SKM-1 (cell line): ENCODE measurements around the gene PCNX4.
"Not testable (repeated sequence)": the region's sequence is repeated elsewhere in the genome, so short reads cannot be mapped to it uniquely, and the experiment has no call there.

Source experiments
- DNase-seq: peaks from one replicate; lab custom pipeline; 2025; ENCODE audit not compliant: unreplicated experiment; lab: John Stamatoyannopoulos, UW

PCNX4 gene

GRCh38 chr14:60091550-60092525 lies at the start of gene PCNX4:
PCNX4 (plus strand) TSS chr14:60091923; CDS start chr14:60107639, 15,716 bp downstream.
- peak; percentile 63 for DNase-seq

DNA sequence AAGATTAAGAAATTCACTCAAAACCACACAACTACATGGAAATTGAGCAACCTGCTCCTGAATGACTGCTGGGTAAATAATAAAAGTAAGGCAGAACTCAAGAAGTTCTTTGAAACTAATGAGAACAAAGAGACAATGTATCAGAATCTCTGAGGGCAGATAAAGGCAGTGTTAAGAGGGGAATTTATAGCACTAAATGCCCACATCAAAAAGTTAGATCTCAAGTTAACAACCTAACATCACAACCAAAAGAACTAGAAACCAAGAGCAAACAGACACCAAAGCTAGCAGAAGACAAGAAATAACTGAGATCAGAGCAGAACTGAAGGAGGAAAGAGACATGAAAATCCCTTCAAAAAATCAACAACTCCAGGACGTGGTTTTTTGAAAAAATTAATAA lies 43.7 kb upstream of the PCNX4 start:
- not testable (repeated sequence) for DNase-seq

- no peak for DNase-seq
Observed at GRCh38 chr14:60051721-60052221, 40.0 kb upstream of the PCNX4 start.

DNA sequence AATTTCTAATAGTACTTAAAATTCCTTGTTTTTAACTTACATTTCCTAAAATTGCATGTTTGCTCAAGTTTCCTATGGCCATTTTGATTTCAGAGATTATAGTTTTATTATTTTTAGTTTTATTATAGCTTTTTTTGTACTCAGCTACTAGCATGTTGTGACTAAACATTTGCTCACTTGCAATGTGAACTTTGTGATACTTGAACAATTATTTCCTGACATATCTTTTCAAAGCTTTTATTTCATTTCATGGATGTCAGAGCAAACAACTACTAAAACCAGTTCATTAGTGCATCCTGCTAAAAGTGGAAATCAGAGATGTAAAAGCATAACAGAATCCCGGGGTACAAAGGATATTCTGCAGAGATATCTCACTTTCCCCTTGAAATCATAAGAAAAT lies 33.6 kb upstream of the PCNX4 start:
- DNase-seq = no peak

DNA sequence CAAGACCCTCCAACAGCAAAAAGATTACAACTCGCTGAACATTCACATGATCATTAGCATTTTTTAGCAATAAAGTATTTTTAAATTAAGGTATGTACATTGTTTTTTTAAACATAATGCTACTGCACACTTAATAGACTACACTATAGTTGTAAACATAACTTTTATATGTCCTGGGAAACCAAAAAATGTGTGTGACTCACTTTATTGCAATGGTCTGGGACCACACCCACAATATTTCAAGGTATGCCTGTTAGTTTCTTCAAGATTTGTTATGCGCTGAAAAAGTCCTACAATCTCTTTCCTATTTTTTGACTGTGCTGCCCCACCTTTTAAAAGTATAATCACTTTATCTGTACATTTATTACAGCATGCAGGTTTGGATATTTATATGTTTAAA lies 30.4 kb upstream of the PCNX4 start:
- DNase-seq = no peak

DNA sequence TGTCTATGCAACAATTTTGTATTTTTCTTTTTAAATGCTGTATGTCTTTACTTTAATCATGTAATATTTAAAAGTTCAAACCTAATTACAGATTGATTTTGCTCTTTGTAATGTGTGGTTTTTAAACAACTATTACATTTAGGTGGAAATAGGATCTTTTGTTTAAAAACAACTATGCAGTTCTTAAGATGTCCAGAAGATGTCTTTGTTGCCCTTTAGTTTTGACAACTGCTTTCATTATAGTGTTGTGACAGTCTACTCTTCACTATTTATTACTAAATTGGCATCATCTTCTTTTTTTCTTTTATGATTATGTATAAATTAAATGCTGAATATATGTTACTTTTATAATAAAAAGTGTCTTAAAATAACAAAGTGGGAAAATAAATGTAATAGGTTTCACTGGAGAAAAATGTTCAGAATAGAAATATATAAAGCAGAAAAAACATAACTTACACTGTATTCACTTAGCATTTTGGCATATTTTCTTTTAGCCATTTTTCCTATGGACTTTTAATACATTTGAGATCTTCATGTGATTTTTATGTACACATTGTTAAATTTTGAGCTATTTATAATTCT lies 27.1 kb upstream of the PCNX4 start:
- no peak for DNase-seq

GRCh38 chr14:60067882-60068281 lies 23.8 kb upstream of the PCNX4 start:
- DNase-seq = no peak

DNA sequence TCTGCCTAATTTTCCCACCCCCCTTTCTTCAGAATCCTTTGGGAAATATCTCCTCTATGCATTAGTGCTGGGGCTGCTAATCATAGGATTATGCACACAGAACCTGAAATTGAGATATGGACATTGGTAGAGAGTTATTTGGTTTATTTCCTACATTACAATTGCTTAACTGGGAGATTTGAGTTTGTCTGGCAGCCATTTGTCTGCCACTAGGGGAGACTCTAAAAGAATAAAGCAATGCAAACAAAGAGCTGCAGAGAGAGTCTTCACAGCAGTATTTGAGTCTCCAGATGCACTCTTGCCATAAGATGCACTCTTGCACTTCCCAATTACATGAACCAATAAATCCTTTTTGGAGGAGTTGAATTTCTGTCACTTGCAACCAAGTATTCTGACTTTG lies 12.0 kb upstream of the PCNX4 start:
- no peak for DNase-seq

DNA sequence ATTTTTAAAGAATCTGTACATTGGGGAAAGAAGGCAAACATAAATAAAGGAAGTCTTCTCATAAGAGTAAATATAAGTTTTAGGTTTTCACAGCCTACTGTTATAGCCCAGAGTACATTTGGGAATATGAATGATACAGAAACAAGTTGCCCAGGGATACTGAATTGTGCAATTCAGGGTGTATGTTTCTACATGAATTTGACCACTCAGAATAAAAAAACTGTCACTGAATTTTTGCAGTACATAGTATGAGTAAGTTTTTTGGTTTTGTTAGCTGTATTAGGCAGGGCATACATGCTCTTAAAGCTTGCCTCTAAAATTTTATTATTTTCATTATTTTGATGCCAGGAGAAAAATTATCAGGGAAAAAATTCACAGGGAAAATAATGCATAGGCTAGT lies 6.6 kb upstream of the PCNX4 start:
- DNase-seq = no peak

DNA sequence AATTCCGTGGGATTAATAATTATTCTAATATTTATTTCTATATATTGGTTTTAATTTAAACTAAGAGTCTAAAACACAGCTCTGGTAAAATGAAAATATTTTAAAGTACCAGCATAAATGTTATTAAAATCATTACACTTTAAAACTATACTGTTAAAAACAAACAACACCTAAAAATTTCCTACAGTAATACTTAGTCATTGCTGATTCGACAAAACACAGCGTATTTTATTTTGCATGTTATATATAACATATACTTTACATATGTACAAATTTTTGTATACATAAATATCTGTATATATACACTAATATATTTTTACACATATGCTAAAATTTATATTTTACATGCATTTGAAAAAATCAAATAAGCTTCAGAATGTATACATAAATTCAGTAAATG lies 6.0 kb upstream of the PCNX4 start:
- DNase-seq = no peak

DNA sequence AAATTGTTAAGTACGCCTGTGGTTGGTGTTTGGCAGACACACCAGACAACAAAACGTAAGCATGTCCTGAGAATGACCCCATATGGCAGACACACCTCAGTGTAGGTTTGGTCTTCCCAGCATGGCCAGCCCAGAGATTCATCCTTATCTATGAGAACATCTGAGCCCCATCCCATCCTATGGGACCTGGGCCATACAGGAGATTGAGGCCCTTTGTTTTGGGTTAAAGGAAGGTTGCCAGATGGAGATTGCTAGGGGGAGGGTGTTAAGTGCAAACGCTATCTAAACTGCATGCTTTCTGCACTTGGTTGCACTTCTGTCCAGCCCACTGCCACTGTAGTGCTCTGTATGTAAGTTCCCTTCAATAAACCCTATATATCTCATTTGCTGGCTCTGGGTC lies 4.1 kb upstream of the PCNX4 start:
- DNase-seq = no peak

GRCh38 chr14:60089221-60089620 lies 2.5 kb upstream of the PCNX4 start:
- DNase-seq = no peak

DNA sequence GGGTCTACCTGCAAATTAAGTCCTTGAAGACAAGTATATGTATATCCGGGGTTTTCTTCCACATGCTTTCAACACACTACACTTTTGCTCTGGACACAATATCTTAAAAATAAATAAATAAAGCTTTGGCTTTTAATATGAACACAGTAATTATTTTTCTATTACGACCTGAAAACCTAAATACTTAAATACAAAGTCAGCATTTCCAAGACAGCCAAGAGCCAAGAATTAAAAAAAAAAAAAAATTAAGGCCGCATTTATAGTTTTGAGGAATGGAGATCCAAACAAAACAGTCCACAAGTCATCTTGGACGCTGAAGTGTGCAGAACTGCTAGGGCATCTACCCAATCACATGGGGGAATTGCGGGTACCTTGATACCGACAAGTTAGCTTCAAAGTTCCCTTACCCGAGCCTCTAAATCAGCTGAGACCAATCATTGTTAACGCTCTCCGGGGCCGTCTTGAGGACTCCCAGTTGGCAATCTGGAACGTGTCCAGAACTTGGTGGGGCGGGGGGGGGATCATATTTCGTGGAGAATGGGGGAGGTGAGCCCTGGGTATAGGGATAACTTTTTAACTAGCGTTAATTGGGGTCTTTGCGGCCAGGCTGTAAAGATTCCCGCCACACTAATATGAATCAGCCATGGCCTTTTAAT lies 731 bp upstream of the PCNX4 start:
- no peak for DNase-seq

DNA sequence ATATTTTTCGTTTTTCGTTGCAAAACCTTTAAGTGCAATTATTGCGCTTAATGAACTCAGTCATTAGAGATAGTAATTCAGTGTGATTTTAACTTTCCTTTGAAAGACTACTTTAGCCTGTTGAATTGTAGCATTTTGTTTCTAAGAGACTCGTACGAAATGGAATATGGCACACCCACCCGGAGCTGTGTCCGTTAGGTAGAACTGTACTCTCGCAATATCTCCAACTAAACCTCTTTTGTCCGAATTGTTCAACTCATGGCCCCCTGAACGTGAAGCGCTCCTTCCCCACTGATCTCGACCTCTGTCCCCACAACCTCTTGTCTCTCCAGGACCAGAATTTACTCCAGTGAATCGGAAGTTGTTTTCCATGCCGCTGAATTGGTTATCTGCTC lies 800 bp downstream of the PCNX4 start:
- DNase-seq = no peak

- DNase-seq = no peak
Observed at GRCh38 chr14:60093080-60093479, 1.4 kb downstream of the PCNX4 start.

DNA sequence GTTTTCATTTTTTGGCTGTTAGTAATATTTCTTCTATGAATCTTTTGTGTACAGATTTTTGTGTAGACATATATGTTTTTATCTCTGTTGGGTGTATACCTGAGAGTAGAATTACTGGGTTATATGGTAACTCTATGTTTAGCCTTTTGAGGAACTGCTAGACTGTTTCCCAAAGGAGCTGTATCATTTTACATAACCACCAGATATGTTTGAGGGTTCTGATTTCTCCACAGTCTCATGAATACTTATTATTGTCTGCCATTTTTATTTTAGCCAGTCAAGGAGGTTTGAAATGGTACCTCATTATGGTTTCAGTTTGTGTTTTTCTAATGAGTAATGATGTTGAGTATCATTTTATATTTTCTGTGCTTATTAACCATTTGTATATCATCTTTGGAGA lies 1.9 kb downstream of the PCNX4 start:
- DNase-seq = no peak

DNA sequence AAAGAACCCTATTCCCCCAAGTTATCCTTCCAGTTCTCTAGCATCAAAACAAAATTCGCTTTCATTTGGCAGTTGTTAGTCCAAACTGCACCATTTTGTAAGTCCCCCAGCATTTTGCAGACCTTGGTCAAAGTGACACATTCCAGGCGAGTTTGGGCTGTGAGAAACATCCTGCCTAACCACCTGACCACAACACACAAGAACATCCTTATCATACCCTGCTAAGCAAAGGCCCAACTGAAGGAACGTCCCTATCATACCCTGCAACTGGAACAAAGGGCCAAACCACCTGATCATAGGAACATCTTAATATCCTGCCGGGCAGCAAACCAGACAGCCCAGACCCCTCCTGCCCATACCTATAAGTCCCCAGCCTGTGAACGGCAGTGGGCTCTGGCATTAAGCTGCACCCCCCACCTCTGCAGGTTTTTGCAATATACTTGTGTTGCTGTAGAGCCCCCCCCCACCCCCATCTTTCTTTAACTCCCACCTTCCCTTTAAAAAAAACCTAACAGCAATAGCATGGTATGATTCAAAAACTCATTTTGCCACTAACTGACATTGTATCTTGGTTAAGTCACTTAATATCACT lies 2.7 kb downstream of the PCNX4 start:
- no peak for DNase-seq

- DNase-seq = no peak
Observed at GRCh38 chr14:60095231-60095630, 3.5 kb downstream of the PCNX4 start.

DNA sequence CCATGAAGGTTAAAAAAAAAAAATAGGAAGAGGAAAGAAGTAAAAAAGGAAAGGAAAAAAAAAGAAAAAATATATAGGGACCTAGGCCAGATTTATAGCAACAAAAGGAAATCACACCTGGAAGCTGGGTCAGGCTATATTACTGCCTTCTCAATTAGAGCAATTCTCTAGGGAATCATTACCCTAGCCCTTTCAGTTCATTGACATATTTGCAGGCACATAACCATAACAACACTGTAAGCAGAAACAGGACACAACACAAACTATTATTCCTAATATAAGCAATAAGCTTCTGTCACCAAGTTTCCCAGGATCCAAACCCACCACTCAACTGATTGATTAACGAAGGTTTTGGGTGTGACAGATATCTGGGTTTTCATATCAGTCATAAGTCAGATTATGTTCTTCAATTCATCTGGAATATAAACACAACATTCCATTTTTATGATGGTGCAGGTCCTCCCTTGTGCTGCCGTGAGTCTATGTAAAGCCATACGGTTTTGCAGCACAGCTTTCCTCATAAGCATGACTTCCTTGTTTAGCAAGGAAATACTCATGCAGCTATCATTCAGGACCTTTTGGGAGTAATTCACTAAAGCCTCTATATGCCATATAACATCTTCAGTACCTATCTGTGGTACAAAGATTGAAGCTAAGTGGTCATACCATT lies 4.2 kb downstream of the PCNX4 start:
- no peak for DNase-seq

- no peak for DNase-seq
Observed at GRCh38 chr14:60097974-60098373, 6.3 kb downstream of the PCNX4 start.

GRCh38 chr14:60099855-60100254 lies 8.1 kb downstream of the PCNX4 start:
- DNase-seq = not testable (repeated sequence)
